SH-SY5Y (cell line): Measurements from ENCODE around the gene PLEKHS1.

Experiments used
- GATA2 ChIP-seq: IDR thresholded peaks from 2 replicates; pipeline ENCODE4 v1.6.1; 2011; ENCODE audit warnings: mild to moderate bottlenecking, low read depth, low read length
- GATA3 ChIP-seq: IDR thresholded peaks from 2 replicates; pipeline ENCODE4 v1.6.1; 2011; ENCODE audit warnings: low read depth, mild to moderate bottlenecking, low read length, moderate library complexity

DNA sequence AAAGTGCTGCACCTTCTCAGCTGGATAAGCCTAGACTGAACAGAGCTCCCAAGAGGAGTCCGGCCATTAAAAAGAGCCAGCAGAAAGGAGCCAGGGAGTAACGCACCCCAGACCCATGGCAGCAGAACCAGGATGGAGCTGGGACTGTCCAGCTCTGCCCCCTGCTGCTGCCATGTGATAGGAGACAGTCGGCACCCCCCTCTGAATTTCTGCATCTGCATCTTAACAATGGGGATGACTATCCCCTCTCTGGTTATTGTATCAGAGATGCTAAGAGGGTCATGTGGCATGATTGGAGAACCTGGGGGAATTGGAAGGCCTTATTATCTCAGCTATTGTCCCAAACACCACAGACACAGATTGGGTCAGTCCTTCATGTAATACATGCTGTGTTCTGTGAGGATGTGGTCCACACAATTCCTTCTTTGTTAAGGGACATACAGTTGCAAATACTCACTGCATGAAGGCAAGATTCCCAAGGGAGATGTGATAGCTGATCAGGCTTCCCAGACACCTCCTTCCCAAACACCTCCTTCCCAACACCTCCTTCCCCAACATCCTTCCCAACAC, 29.3 kb downstream of the PLEKHS1 start:
- TF ChIP-seq GATA2 (no peak), GATA3 (no peak)
